NCI-H774 (cell line): Measurements from ENCODE around the gene TRIOBP.
"Not testable (repeated sequence)": the region's sequence is repeated elsewhere in the genome, so short reads cannot be mapped to it uniquely, and the experiment has no call there.

ENCODE experiments used
- DNase-seq: peaks from one replicate; lab custom pipeline; 2025; lab: John Stamatoyannopoulos, UW

Gene TRIOBP

GRCh38 chr22:37778370-37779009 is 81.6 kb downstream of the TRIOBP start:
- no peak for DNase-seq

- DNase-seq = no peak
These were observed 84.7 kb downstream of the TRIOBP start for GRCh38 chr22:37781434-37782059.

GRCh38 chr22:37782340-37783168 is 85.7 kb downstream of the TRIOBP start:
- no peak for DNase-seq

GRCh38 chr22:37784829-37785495 is 88.1 kb downstream of the TRIOBP start:
- no peak for DNase-seq

GRCh38 chr22:37790234-37790633 is 93.4 kb downstream of the TRIOBP start:
- DNase-seq = no peak

DNA sequence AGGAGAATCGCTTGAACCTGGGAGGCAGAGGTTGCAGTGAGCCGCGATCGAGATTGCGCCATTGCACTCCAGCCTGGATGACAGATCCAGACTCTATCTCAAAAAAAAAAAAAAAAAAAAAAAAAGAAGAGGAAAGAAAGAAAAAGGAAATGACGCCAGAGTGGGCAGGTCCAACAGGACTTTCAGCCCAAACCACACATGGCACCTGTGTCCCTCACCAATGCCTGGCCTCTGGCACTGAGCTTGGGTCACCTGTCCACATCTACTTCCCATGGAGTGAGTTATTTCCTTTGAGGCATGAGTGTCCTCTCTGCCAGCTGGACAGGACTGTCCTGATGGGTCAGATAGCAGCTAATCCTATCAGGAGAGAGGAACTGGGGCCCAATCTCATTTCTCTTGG is 95.6 kb downstream of the TRIOBP start:
- no peak for DNase-seq

GRCh38 chr22:37794376-37794775 is 97.5 kb downstream of the TRIOBP start:
- DNase-seq = no peak

DNA sequence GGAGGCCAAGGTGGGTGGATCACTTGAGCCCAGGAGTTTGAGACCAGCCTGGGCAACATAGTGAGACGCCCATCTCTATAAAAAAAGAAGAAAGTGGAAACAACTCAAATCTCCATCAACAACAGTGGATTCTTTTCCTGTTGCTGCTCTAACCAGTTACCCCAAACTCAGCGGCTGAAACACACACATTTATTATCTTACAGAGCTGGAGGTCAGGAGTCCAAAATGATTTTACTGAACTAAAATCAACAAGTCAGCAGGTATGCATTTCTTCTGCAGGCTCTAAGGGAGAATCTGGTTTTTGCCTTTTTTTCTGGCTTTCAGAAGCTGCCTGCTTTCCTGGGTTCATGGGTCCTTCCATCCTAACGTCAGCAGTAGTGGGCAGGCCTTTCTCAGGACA is 99.2 kb downstream of the TRIOBP start:
- no peak for DNase-seq

GRCh38 chr22:37797259-37797658 is 100.4 kb downstream of the TRIOBP start:
- DNase-seq = not testable (repeated sequence)

- DNase-seq = no peak
These were observed 101.1 kb downstream of the TRIOBP start for GRCh38 chr22:37797874-37798500.

GRCh38 chr22:37799979-37800378 is 103.1 kb downstream of the TRIOBP start:
- not testable (repeated sequence) for DNase-seq

DNA sequence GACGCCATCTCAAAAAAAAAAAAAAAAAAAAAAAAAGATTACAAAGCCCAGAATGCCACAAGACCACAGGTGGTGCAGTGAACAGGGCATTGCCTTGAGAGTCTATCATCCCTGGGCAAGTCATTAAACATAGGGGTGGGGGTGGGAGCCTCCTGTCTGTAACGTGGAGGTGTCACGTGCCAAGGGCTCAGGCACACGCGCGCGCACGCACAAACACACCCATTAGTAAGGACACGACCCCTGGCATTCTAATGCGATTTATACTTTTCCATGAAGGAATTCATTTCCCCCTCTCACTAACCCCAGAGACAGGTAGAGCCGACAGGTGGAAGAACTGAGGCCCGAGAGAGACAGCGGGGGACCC is 105.1 kb downstream of the TRIOBP start:
- DNase-seq = no peak

DNA sequence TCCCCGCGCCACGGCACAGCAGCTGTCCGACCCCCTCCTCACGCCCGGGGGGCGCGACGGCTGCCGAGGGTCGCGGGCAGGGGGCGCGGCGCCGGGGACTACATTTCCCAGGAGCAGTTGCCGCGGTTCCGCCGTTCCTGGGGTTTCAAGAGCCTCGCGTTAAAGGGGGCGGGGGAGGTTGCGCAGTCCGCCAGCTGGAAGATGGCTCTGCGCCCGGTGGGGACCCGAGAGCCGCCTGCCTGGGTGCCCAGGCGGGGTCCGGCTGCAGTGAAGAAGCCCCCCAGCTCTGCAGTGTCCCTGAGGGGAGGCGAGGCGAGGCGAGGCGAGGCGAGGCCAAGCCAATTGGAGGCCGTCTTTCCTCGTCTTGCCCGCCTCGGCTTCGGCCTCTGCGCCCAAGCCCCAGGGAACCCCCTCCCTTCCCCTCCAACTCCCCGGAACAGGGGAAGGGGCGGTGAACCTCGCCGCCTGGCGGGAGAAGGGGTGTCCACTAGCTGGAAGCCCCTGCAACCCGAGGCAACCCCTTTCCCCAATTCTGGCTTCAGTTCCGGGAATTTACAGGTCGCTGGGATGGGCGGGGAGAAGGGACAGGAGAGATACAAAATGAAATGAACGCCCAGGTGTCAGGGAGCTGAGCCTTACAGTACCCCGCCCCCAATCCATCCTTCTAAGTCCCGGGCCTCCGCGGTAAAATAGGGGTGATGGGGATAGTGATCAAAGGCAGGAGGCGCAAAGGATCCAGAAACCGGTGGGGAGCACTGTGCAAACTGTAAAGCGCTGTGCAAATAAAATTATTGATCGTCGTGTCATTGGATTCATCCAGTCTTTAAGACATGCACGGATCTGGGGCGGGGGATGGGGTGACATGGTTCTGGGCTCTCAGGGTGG is 105.7 kb downstream of the TRIOBP start:
- DNase-seq = no peak

- DNase-seq = no peak
These were observed 106.4 kb downstream of the TRIOBP start for GRCh38 chr22:37803195-37803638.

- no peak for DNase-seq
These were observed 106.9 kb downstream of the TRIOBP start for GRCh38 chr22:37803639-37804351.

GRCh38 chr22:37804352-37804880 is 107.6 kb downstream of the TRIOBP start:
- DNase-seq = no peak

DNA sequence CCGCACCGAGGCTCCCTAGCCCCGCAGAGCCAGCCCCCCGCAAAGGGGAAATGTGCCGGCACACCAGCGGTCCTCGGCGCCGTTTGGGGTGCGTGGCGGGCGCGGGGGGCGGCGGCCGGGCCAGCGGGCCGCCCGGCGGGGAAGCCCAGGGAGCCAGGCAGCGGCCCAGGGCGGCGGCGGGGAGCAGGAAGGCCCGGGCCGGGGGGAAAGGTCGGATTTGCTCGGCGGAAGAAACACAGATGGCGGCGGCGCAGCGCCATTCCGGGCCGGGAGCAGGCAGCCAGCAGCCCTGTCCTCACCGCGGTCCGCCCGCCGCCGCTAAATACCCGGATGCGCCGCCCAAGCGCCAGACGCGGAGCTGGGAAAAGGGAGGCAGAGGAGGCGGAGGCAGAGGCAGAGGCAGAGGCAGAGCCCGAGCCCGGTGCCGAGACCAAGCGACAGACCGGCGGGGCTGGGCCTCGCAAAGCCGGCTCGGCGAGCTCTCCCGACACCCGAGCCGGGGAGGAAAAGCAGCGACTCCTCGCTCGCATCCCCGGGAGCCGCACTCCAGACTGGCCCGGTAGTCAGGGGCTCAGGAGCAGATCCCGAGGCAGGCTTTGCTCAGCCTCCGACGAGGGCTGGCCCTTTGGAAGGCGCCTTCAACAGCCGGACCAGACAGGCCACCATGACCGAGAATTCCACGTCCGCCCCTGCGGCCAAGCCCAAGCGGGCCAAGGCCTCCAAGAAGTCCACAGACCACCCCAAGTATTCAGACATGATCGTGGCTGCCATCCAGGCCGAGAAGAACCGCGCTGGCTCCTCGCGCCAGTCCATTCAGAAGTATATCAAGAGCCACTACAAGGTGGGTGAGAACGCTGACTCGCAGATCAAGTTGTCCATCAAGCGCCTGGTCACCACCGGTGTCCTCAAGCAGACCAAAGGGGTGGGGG is 108.3 kb downstream of the TRIOBP start:
- peak; percentile 55 for DNase-seq

GRCh38 chr22:37805810-37806277 is 109.0 kb downstream of the TRIOBP start:
- no peak for DNase-seq
